ENCODE data around the gene CCDC157. TPM values are rescaled to one million over a fixed set of nuclear protein-coding genes. Genes with fewer than 3 reads are reported as not detected.

Gene CCDC157
- polyA plus RNA-seq, 3 donors, result 0.50 to 3.7 (median 0.54) TPM

- H2AFZ ChIP-seq (ENCODE audit: insufficient read depth, low read depth, low read length, poor library complexity, severe bottlenecking), result no peak overlapping the region
- no peak for DNase-seq
- H3K4me1 Mint-ChIP-seq, result no peaks in the 10 kb centered on the region
- WGBS (ENCODE audit: insufficient coverage), result 100% methylated on average over 5 of the region's 7 CpGs
- no peak overlapping the region for H3K4me3 Mint-ChIP-seq
- H3K27me3 Mint-ChIP-seq (ENCODE audit: low read depth in 3 of 3), result peaks cover 0 to 2% (median 0%) of the 10 kb centered on the region in 3 donors
- H3K4me1 ChIP-seq (ENCODE audit: control insufficient read depth in 1 of 2, insufficient read depth in 2 of 2, low read length in 2 of 2), result no peaks in the 10 kb centered on the region
- no peak overlapping the region for H3K27ac ChIP-seq (ENCODE audit: low read depth in 1 of 2, low read length in 2 of 2)
- H3K36me3 ChIP-seq (replicated peaks in 1 of 2; ENCODE audit: control insufficient read depth in 1 of 2, insufficient read depth in 2 of 2, low read length in 2 of 2), result peaks cover 99 to 100% of the 10 kb centered on the region in 2 donors
- peak overlapping the region in 2 of 7 donors; percentile 13 to 32 for H3K27ac Mint-ChIP-seq
- no peak overlapping the region for H3K4me2 ChIP-seq (replicated peaks; ENCODE audit: extremely low read depth, low read length, poor library complexity, severe bottlenecking)
- intact Hi-C loops (cut with micrococcal nuclease), result no loop called here
- no peaks in the 10 kb centered on the region for H3K79me2 ChIP-seq (ENCODE audit: insufficient read depth, low read length)
- TF ChIP-seq CTCF (IDR thresholded peaks at IDR 0.05), result no peak
- no peak overlapping the region for H3K4me3 ChIP-seq (replicated peaks in 1 of 3; ENCODE audit: low read depth in 2 of 3, low read length in 3 of 3)
- no peaks in the 10 kb centered on the region for H3K27me3 ChIP-seq (ENCODE audit: control insufficient read depth in 2 of 2, insufficient read depth in 2 of 2, low read length in 2 of 2)
- no peaks in the 10 kb centered on the region for H3K9me3 ChIP-seq (replicated peaks in 1 of 2; ENCODE audit: control insufficient read depth in 1 of 2, insufficient read depth in 1 of 2, low read length in 2 of 2)
- H3K9ac ChIP-seq (ENCODE audit: insufficient read depth, low read length, poor library complexity, severe bottlenecking), result no peak overlapping the region
- H3K9me3 Mint-ChIP-seq, result peaks cover 0 to 2% (median 0%) of the 10 kb centered on the region in 7 donors
- H4K20me1 ChIP-seq (ENCODE audit: insufficient read depth, low read length), result peaks cover 61% of the 10 kb centered on the region
- peaks cover 99 to 100% of the 10 kb centered on the region in 2 donors for H3K36me3 Mint-ChIP-seq
These were observed 18.0 kb upstream of the CCDC157 start for GRCh38 chr22:30338802-30339201.

GRCh38 chr22:30340911-30341685 is 15.7 kb upstream of the CCDC157 start:
- H3K9me3 ChIP-seq (replicated peaks in 1 of 2; ENCODE audit: control insufficient read depth in 1 of 2, insufficient read depth in 1 of 2, low read length in 2 of 2), result no peaks in the 10 kb centered on the region
- H3K36me3 ChIP-seq (replicated peaks in 1 of 2; ENCODE audit: control insufficient read depth in 1 of 2, insufficient read depth in 2 of 2, low read length in 2 of 2), result peaks cover 99 to 100% of the 10 kb centered on the region in 2 donors
- no peak overlapping the region for H3K4me2 ChIP-seq (replicated peaks; ENCODE audit: extremely low read depth, low read length, poor library complexity, severe bottlenecking)
- H3K4me3 ChIP-seq (replicated peaks in 1 of 3; ENCODE audit: low read depth in 2 of 3, low read length in 3 of 3), result no peak overlapping the region
- intact Hi-C loops (cut with micrococcal nuclease), result no loop called here
- Mint-ChIP-seq H3K27me3 (ENCODE audit: low read depth in 3 of 3) (peaks cover 0 to 2% (median 0%) of the 10 kb centered on the region in 3 donors), H3K36me3 (peaks cover 99 to 100% of the 10 kb centered on the region in 2 donors), H3K4me3 (no peak overlapping the region), H3K9me3 (peaks cover 0 to 4% (median 0%) of the 10 kb centered on the region in 7 donors), H3K27ac (peak overlapping the region in 3 of 7 donors; percentile 11 to 25 (median 12)), H3K4me1 (no peaks in the 10 kb centered on the region)
- H4K20me1 ChIP-seq (ENCODE audit: insufficient read depth, low read length), result peaks cover 74% of the 10 kb centered on the region
- WGBS (ENCODE audit: insufficient coverage), result 89% methylated on average over 14 of the region's 16 CpGs
- no peak overlapping the region for H2AFZ ChIP-seq (ENCODE audit: insufficient read depth, low read depth, low read length, poor library complexity, severe bottlenecking)
- no peak for TF ChIP-seq CTCF (IDR thresholded peaks at IDR 0.05)
- no peak overlapping the region for H3K9ac ChIP-seq (ENCODE audit: insufficient read depth, low read length, poor library complexity, severe bottlenecking)
- no peaks in the 10 kb centered on the region for H3K27me3 ChIP-seq (ENCODE audit: control insufficient read depth in 2 of 2, insufficient read depth in 2 of 2, low read length in 2 of 2)
- H3K79me2 ChIP-seq (ENCODE audit: insufficient read depth, low read length), result no peaks in the 10 kb centered on the region
- no peak for DNase-seq
- H3K4me1 ChIP-seq (ENCODE audit: control insufficient read depth in 1 of 2, insufficient read depth in 2 of 2, low read length in 2 of 2), result no peaks in the 10 kb centered on the region
- no peak overlapping the region for H3K27ac ChIP-seq (ENCODE audit: low read depth in 1 of 2, low read length in 2 of 2)
